HL-60 (cell line): Measurements from ENCODE around the gene UBR4.

Source experiments
- DNase-seq, 2 experiments: peaks; one replicate each; pipeline ENCODE4 v3.0.0-alpha.2; 2010 to 2020; ENCODE audit warnings: low read depth in 1 of 2, low spot score in 1 of 2
- H3K27ac ChIP-seq: fragments of 250-450 bp; sonication (Bioruptor Pico); replicated peaks from 2 replicates; pipeline ENCODE4 v1.5.1; 2020; ENCODE audit warnings: mild to moderate bottlenecking, moderate library complexity
- H3K27me3 ChIP-seq: fragments of 250-450 bp; sonication (Bioruptor Pico); 2 replicates; pipeline ENCODE4 v1.5.1; 2021; ENCODE audit warnings: mild to moderate bottlenecking, moderate library complexity; ENCODE audit not compliant: insufficient read depth, poor library complexity, severe bottlenecking
- H3K4me3 ChIP-seq: replicated peaks from 2 replicates; pipeline ENCODE4 v1.5.1; 2011; ENCODE audit warnings: mild to moderate bottlenecking, control low read depth, low read length; ENCODE audit not compliant: insufficient read depth
- CTCF ChIP-seq: IDR thresholded peaks from one replicate; pipeline ENCODE4 v1.5.1; 2011; ENCODE audit warnings: low read length, control low read depth, inconsistent platforms; ENCODE audit not compliant: insufficient read depth
- GABPA ChIP-seq: IDR thresholded peaks from 2 replicates; pipeline ENCODE4 v1.6.1; 2012; ENCODE audit warnings: low read depth
- POLR2AphosphoS5 ChIP-seq: IDR thresholded peaks from 2 replicates; pipeline ENCODE4 v1.6.1; 2012; ENCODE audit warnings: low read depth
- REST ChIP-seq: IDR thresholded peaks from 2 replicates; pipeline ENCODE4 v1.6.1; 2012; ENCODE audit warnings: low read depth; ENCODE audit not compliant: insufficient replicate concordance
- SPI1 ChIP-seq: IDR thresholded peaks from 2 replicates; pipeline ENCODE4 v1.6.1; 2012; ENCODE audit warnings: low read depth, mild to moderate bottlenecking, borderline replicate concordance

Gene UBR4

GRCh38 chr1:19229229-19229628 is 19.2 kb upstream of the UBR4 start:
- H3K4me3 ChIP-seq, result no peak overlapping the region
- no peak for DNase-seq
- no peak for TF ChIP-seq SPI1
- TF ChIP-seq REST, result no peak
- no peak for TF ChIP-seq CTCF
- no peak for TF ChIP-seq POLR2AphosphoS5
- TF ChIP-seq GABPA, result no peak
- no peak overlapping the region for H3K27ac ChIP-seq
- H3K27me3 ChIP-seq, result no peaks in the 10 kb centered on the region

- no peaks in the 10 kb centered on the region for H3K27me3 ChIP-seq
These were observed 13.1 kb upstream of the UBR4 start for GRCh38 chr1:19222979-19223824.

More at GRCh38 chr1:19222979-19223824, 13.1 kb upstream of the UBR4 start:
- no peak overlapping the region for H3K4me3 ChIP-seq
- H3K27ac ChIP-seq, result no peak overlapping the region
- DNase-seq, result no peak
- no peak for TF ChIP-seq REST
- TF ChIP-seq GABPA, result no peak
- no peak for TF ChIP-seq SPI1
- TF ChIP-seq CTCF, result no peak
- no peak for TF ChIP-seq POLR2AphosphoS5
